IPS-NIHi11 (cell line): ENCODE results near the gene BCL2.

Source experiments
- DNase-seq: peaks from one replicate; pipeline ENCODE4 v3.0.0; 2012; ENCODE audit warnings: mixed read lengths, low spot score

The BCL2 gene

DNA sequence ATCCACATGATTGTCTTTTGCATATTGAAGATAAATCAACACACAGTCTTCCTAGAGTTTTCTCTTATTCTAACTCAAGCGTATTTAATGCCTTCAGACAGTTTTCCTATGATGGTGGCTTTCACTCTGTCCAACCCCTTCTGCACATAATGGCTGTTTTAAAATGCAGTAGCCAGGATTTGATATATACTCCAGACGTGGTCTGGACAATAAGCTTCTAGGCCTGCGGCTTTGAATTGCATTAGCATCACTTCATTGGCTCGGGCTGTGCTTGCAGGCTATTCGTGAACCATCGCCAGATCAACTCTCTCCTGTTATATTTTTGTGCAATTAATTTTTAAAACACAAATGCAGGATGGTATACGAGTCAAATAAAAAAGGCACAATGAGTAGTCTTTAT is 235.3 kb downstream of the BCL2 start:
- no peak for DNase-seq

- no peak for DNase-seq
These were observed 236.0 kb downstream of the BCL2 start for GRCh38 chr18:63083555-63083954.

GRCh38 chr18:63083020-63083531 is 236.5 kb downstream of the BCL2 start:
- no peak for DNase-seq

GRCh38 chr18:63082366-63083019 is 237.1 kb downstream of the BCL2 start:
- DNase-seq = no peak

DNA sequence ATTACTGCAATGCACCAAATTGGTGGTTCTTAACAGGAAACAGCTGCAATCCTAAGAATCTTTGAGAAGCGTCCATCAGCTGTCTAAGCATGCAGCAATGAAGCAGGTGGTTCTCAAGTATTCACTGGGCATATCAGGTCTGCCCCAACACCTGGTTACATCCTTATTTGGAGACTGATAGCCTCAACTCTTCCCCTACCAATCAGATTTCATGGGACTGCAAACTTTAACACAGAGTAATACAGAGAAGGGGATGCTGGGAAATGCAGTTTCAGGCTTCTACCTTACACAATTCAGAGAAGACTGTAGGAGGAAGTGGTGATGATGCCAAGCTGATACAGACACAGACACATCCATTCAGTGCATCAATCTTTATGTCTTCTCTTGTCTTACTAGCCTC is 240.5 kb downstream of the BCL2 start:
- DNase-seq = peak; percentile 49

- DNase-seq = no peak
These were observed 241.1 kb downstream of the BCL2 start for GRCh38 chr18:63078471-63078870.

GRCh38 chr18:63074981-63075404 is 244.6 kb downstream of the BCL2 start:
- peak; percentile 88 for DNase-seq

DNA sequence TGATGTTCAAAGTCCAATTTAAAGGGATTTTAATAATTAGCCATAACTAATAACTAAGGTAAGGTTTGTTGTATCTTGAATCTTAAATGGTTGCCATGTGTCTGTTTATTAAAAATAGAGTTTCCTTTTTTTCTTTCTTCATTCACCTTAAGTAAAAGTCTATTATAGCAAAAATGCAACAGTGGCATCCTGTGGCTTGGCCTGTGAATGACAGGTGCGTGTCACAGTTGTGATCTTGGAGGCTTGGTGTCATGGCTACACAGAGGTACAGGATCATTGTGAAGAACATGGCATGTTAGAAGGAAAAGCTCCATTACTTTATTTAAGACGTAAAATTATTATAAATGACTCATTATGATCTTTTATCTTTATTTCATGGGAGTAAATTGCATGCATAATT is 246.1 kb downstream of the BCL2 start:
- DNase-seq = no peak
